BLaER1 treated with 17β-estradiol and CSF1 and Interleukin-3, amounts not matched to agents 10 nM and 100 nM (cell line): ENCODE results near the gene BTNL3.
A peak's percentile ranks its signal among the peaks of the same experiment; 100 is the strongest.

Source experiments
- H3K27ac ChIP-seq, 11 experiments: shearing (Covaris generic); formaldehyde crosslinking; 2 replicates each; pipeline ENCODE4 v1.8.1; 2022
- H3K27me3 ChIP-seq, 11 experiments: shearing (Covaris generic); formaldehyde crosslinking; 2 replicates each; pipeline ENCODE4 v1.8.1; 2022
- H3K36me3 ChIP-seq, 11 experiments: shearing (Covaris generic); formaldehyde crosslinking; 2 replicates each; pipeline ENCODE4 v1.8.1; 2022
- H3K4me1 ChIP-seq, 10 experiments: shearing (Covaris generic); formaldehyde crosslinking; 2 replicates each; pipeline ENCODE4 v1.8.1; 2022
- H3K4me2 ChIP-seq, 11 experiments: shearing (Covaris generic); formaldehyde crosslinking; 2 replicates each; pipeline ENCODE4 v1.8.1; 2022
- H3K4me3 ChIP-seq, 10 experiments: shearing (Covaris generic); formaldehyde crosslinking; 2 replicates each; pipeline ENCODE4 v1.8.1; 2022
- H3K9ac ChIP-seq, 11 experiments: shearing (Covaris generic); formaldehyde crosslinking; 2 replicates each; pipeline ENCODE4 v1.8.1; 2022
- H3K9me3 ChIP-seq, 11 experiments: shearing (Covaris generic); formaldehyde crosslinking; replicated peaks in 1 of 11; 2 replicates each; pipeline ENCODE4 v1.8.1; 2022
- H4K20me1 ChIP-seq, 11 experiments: shearing (Covaris generic); formaldehyde crosslinking; 2 replicates each; pipeline ENCODE4 v1.8.1; 2022
- Cebpa-rat ChIP-seq, 11 experiments: shearing (Covaris generic); IDR thresholded peaks; 2 replicates each; pipeline ENCODE4 v1.8.1; 2022

BTNL3 gene, protein sequence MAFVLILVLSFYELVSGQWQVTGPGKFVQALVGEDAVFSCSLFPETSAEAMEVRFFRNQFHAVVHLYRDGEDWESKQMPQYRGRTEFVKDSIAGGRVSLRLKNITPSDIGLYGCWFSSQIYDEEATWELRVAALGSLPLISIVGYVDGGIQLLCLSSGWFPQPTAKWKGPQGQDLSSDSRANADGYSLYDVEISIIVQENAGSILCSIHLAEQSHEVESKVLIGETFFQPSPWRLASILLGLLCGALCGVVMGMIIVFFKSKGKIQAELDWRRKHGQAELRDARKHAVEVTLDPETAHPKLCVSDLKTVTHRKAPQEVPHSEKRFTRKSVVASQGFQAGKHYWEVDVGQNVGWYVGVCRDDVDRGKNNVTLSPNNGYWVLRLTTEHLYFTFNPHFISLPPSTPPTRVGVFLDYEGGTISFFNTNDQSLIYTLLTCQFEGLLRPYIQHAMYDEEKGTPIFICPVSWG

DNA sequence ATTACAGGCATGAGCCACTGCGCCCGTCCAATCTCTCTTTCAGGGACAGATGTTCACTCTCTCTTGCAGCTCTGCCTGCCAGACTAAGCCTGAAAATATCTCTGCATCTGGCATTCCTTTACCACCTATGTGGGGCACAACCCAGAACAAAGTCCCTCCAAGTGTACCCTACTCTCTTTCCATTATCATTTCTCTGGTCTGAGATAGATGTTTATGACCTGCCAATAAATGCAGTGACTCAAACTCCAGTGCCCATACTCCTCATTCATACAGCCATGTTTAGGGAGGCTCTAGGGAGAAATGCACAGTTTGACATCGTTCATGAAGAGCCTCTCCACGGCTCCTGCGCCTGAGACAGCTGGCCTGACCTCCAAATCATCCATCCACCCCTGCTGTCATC, at the start of gene BTNL3:
TSS of gene BTNL3 (plus strand) at position 255 of the 400 bp plus-strand sequence. CDS start 183 bp downstream, outside the sequence.
- Histone ChIP-seq H3K4me3 (no peak within 1 kb of the TSS), H3K4me1 (peaks cover 0 to 11% (median 3%) of the 10 kb centered on the region in 10 experiments; a peak in 5 of 20 replicates), H3K27ac (no peak within 1 kb of the TSS), H3K27me3 (no peaks in the 10 kb centered on the region), H3K4me2 (0 out of 22 replicates have a peak within 1 kb of the TSS, but pooled peaks of 1 of the 11 experiments have one; percentile 7), H3K36me3 (no peaks in the 10 kb centered on the region), H4K20me1 (no peaks in the 10 kb centered on the region), H3K9me3 (no peaks in the 10 kb centered on the region), H3K9ac (no peak within 1 kb of the TSS)
- no peak for TF ChIP-seq Cebpa-rat (IDR thresholded peaks at IDR 0.05)

DNA sequence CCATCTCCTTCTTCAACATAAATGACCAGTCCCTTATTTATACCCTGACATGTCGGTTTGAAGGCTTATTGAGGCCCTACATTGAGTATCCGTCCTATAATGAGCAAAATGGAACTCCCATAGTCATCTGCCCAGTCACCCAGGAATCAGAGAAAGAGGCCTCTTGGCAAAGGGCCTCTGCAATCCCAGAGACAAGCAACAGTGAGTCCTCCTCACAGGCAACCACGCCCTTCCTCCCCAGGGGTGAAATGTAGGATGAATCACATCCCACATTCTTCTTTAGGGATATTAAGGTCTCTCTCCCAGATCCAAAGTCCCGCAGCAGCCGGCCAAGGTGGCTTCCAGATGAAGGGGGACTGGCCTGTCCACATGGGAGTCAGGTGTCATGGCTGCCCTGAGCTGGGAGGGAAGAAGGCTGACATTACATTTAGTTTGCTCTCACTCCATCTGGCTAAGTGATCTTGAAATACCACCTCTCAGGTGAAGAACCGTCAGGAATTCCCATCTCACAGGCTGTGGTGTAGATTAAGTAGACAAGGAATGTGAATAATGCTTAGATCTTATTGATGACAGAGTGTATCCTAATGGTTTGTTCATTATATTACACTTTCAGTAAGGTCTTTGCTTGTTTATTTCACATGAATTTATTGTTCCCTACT, 38.2 kb upstream of the BTNL3 start:
- H4K20me1 ChIP-seq = no peaks in the 10 kb centered on the region
- H3K36me3 ChIP-seq = no peaks in the 10 kb centered on the region
- peaks cover 0 to 12% (median 6%) of the 10 kb centered on the region in 11 experiments; a peak in 10 of 22 replicates for H3K9me3 ChIP-seq
- no peak overlapping the region for H3K9ac ChIP-seq
- H3K4me2 ChIP-seq = no peak overlapping the region
- H3K27me3 ChIP-seq = no peaks in the 10 kb centered on the region
- TF ChIP-seq Cebpa-rat (IDR thresholded peaks at IDR 0.05) = no peak
- no peak overlapping the region for H3K4me3 ChIP-seq
- H3K27ac ChIP-seq = no peak overlapping the region
- H3K4me1 ChIP-seq = peaks cover 0 to 7% (median 0%) of the 10 kb centered on the region in 10 experiments; a peak in 1 of 20 replicates

DNA sequence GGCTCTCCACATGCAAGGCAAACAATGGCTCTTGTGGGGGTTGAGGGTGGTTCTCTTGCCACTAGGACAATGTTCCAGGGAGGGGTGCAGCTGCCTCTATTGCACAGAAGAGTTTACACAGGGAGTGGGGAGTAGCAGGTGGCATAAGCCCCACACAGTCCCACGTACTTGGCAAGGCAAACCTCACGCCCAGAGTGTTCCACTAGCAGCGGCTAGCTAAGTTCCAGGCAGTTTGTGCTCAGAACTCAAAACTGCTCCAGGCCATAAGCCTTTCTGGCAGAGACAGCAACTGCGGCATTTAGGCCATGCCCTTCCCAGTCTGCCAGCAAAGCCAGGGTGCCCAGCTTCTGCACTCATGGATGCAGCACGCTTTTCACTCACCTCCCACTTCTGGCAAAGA, 29.0 kb upstream of the BTNL3 start:
- no peak overlapping the region for H3K9ac ChIP-seq
- no peak overlapping the region for H3K4me3 ChIP-seq
- H3K4me2 ChIP-seq = peak overlapping the region in 8 of 11 experiments; percentile 14 to 49 (median 32); a peak in 10 of 22 replicates
- no peak overlapping the region for H3K27ac ChIP-seq
- H4K20me1 ChIP-seq = no peaks in the 10 kb centered on the region
- H3K9me3 ChIP-seq = peaks cover 0 to 4% (median 0%) of the 10 kb centered on the region in 11 experiments; a peak in 1 of 22 replicates
- peaks cover 0 to 12% (median 10%) of the 10 kb centered on the region in 10 experiments; a peak in 12 of 20 replicates for H3K4me1 ChIP-seq
- H3K27me3 ChIP-seq = no peaks in the 10 kb centered on the region
- TF ChIP-seq Cebpa-rat (IDR thresholded peaks at IDR 0.05) = no peak
- H3K36me3 ChIP-seq = no peaks in the 10 kb centered on the region

DNA sequence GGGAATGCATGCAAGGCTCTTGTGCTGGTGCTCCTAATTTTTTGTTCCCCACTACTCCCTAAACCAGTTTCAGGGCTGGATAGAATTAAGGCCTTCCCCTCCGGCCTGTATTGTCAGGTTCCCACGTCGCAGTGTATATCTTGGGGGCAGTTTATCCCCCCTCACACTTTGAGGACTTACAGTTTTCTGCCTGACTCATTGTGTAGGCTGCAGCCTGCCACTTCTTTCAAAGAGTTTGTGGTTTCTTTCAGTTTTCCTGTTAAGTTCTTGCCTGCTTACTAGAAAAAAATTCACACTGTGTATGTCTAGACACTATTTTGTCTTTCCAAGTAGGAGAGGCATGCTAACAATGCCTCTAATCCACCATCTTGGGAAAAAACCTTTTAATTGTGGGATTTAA, 28.4 kb upstream of the BTNL3 start:
- peak overlapping the region in 8 of 11 experiments; percentile 14 to 49 (median 32); a peak in 13 of 22 replicates for H3K4me2 ChIP-seq
- TF ChIP-seq Cebpa-rat (IDR thresholded peaks at IDR 0.05) = no peak
- no peak overlapping the region for H3K4me3 ChIP-seq
- peaks cover 0 to 12% (median 10%) of the 10 kb centered on the region in 10 experiments; a peak in 12 of 20 replicates for H3K4me1 ChIP-seq
- no peaks in the 10 kb centered on the region for H3K36me3 ChIP-seq
- no peak overlapping the region for H3K27ac ChIP-seq
- H4K20me1 ChIP-seq = no peaks in the 10 kb centered on the region
- H3K9me3 ChIP-seq = peaks cover 0 to 4% (median 0%) of the 10 kb centered on the region in 11 experiments; a peak in 1 of 22 replicates
- H3K27me3 ChIP-seq = no peaks in the 10 kb centered on the region
- no peak overlapping the region for H3K9ac ChIP-seq

DNA sequence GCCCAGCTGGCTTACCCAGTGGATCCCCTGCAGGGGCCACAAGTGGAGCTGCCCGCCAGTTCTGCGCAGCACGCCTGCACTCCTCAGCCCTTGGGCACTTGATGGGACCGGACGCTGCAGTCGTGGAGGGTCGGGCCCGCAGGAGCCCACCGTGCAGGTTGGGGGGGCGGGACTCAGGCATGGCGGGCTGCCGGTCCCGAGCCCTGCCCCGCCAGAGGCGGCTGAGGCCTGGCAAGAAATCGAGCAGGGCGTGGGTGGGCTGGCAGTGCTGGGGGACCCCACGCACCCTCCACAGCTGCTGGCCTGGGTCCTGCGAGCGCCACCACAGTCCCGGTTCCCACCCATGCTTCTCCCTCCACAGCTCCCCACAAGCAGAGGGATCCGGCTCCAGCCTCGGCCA, 19.2 kb upstream of the BTNL3 start:
- no peak for TF ChIP-seq Cebpa-rat (IDR thresholded peaks at IDR 0.05)
- Histone ChIP-seq H3K4me1 (no peaks in the 10 kb centered on the region), H3K36me3 (no peaks in the 10 kb centered on the region), H3K9me3 (peaks cover 0 to 20% (median 8%) of the 10 kb centered on the region in 11 experiments; a peak in 13 of 22 replicates), H3K27me3 (no peaks in the 10 kb centered on the region), H3K9ac (no peak overlapping the region), H3K27ac (no peak overlapping the region), H3K4me3 (no peak overlapping the region), H3K4me2 (no peak overlapping the region), H4K20me1 (no peaks in the 10 kb centered on the region)

DNA sequence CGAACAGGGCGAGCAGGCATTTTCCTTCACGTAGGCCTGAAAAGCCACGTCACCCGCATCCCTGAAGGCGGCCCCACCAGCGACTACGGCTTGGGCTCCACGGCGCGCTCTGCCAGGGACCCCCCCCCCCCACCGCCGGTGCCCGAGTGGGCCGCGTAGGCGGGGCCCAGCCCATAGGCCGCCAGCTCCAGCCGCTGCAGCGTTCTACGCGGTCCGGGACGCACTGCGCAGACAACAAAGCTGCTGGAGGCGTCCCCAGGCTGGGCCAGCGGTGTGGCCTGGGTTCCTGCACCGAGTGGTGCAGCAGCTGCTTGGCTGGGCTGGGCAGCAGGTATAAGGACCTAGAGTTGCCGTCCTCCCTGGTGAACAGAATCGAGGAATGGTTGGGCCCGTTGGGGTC, 18.3 kb upstream of the BTNL3 start:
- Histone ChIP-seq H3K9ac (no peak overlapping the region), H3K27ac (no peak overlapping the region), H3K36me3 (no peaks in the 10 kb centered on the region), H3K4me2 (no peak overlapping the region), H3K9me3 (peaks cover 0 to 20% (median 8%) of the 10 kb centered on the region in 11 experiments; a peak in 13 of 22 replicates), H4K20me1 (no peaks in the 10 kb centered on the region), H3K27me3 (no peaks in the 10 kb centered on the region), H3K4me3 (no peak overlapping the region), H3K4me1 (peaks cover 0 to 6% (median 5%) of the 10 kb centered on the region in 10 experiments; a peak in 14 of 20 replicates)
- TF ChIP-seq Cebpa-rat (IDR thresholded peaks at IDR 0.05) = no peak

DNA sequence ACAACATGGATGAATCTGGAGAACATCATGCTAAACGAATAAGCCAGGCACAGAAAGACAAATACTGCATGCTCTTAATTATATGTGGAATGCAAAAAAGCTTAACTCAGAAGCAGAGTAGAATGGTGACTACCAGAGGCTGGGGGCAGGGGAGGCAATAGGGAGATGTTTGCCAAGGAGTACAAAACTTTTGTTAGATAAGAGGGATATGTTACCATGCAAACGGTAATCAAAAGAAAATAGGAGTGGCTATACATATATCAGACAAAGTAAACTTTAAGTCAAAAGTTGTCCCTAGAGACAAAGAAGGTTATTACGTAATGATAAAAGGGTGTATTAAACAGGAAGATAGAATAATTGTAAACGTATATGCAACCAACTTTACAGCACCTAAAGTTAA, 17.8 kb upstream of the BTNL3 start:
- H3K4me2 ChIP-seq = no peak overlapping the region
- no peak overlapping the region for H3K27ac ChIP-seq
- H3K4me3 ChIP-seq = no peak overlapping the region
- no peak overlapping the region for H3K9ac ChIP-seq
- H3K4me1 ChIP-seq = peaks cover 0 to 12% (median 10%) of the 10 kb centered on the region in 10 experiments; a peak in 14 of 20 replicates
- no peaks in the 10 kb centered on the region for H3K36me3 ChIP-seq
- H3K9me3 ChIP-seq = peaks cover 0 to 20% (median 8%) of the 10 kb centered on the region in 11 experiments; a peak in 13 of 22 replicates
- H3K27me3 ChIP-seq = no peaks in the 10 kb centered on the region
- no peaks in the 10 kb centered on the region for H4K20me1 ChIP-seq
- TF ChIP-seq Cebpa-rat (IDR thresholded peaks at IDR 0.05) = no peak

DNA sequence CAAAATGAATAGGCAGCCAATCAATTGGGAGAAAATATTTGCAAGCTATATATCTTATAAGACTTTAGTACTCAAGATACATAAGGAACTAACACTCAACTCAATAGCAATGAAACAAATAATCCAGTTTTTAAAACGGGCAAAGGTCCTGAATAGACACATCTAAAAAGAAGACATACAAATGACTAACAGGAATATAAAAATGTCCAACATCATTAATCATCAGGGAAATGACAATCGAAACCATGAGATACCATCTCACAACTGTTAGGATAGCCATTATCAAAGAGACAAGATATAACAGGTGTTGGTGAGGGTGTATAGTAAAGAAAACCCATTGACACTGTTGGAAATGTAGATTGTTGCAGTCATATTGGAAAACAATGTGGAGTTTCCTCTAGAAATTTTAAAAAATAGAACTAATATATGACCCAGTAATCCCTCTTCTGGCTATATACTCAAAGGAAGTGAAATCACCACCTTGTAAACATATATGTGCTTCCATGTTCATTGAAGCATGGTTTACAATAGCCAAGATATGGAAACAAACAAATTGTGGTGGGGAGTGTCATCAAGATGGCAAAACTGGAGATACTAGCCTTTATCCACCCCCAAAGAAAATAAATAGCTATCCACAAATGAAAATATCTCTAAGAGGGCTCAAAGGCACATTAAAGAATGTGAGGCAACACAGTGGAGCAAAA, 13.9 kb upstream of the BTNL3 start:
- H3K27me3 ChIP-seq = no peaks in the 10 kb centered on the region
- H3K4me3 ChIP-seq = no peak overlapping the region
- peaks cover 0 to 9% (median 6%) of the 10 kb centered on the region in 11 experiments; a peak in 6 of 22 replicates for H3K9me3 ChIP-seq
- peaks cover 0 to 12% (median 10%) of the 10 kb centered on the region in 10 experiments; a peak in 14 of 20 replicates for H3K4me1 ChIP-seq
- H4K20me1 ChIP-seq = no peaks in the 10 kb centered on the region
- H3K4me2 ChIP-seq = peak overlapping the region in 9 of 11 experiments; percentile 7 to 57 (median 46); a peak in 16 of 22 replicates
- no peak overlapping the region for H3K9ac ChIP-seq
- TF ChIP-seq Cebpa-rat (IDR thresholded peaks at IDR 0.05) = no peak
- H3K36me3 ChIP-seq = no peaks in the 10 kb centered on the region
- peak overlapping the region in 3 of 11 experiments; percentile 30 to 50 (median 42); a peak in 2 of 22 replicates for H3K27ac ChIP-seq
